M059J (cell line): ENCODE measurements around the gene GTF3C4. TPM values are rescaled to one million over a fixed set of nuclear protein-coding genes. Genes with fewer than 3 reads are reported as not detected.
"Not testable (repeated sequence)": the region's sequence is repeated elsewhere in the genome, so short reads cannot be mapped to it uniquely, and the experiment has no call there.

Experiments
- DNase-seq: peaks from one replicate; pipeline ENCODE4 v3.0.0-alpha.2; 2012; ENCODE audit warnings: low read depth
- total RNA-seq: library from RNA; depleted of rRNA; stranded (reverse); fragments of >200 nt; shearing (Covaris generic); gene quantifications from 2 replicates; pipeline ENCODE4 v1.2.3, GENCODE V29; 2014

Gene GTF3C4
- total RNA-seq, 1 experiment from 2014 or later, result 23.3 TPM

DNA sequence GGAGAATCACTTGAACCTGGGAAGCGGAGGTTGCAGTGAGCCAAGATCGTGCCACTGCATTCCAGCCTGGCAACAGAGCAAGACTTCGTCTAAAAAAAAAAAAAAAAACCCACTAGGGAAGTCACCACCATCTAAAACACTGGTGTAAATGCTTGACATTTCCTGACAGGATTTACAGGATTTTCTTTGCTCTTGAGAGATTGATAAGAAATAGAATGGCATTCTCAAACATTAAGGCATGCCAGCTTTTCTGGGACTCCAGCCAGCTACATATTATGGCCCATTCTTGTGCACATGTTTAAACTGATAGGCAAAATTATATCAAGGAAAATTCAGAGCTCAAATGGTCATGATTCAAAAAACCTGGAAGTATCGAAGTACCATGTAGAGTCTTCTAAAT, 28.7 kb downstream of the GTF3C4 start:
- peak; percentile 25 for DNase-seq

DNA sequence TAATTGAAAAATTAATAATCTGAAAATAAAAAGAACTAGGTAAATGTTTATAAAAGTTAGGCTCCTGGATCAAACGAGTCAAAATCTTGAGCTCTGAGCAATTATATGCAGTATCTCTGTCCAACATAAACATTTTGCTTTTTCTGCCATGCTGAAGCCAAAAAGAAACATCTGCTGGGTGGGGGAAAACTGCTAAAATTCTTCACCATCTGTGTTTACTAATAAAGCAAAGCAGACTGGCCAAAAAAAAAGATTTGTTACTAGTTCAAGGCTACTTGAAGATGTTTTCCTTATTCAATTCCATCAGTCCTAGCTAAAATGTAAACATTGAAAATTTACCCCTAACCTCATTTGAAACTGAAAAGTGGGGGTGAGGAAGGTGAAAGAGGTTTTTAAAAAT, 29.7 kb downstream of the GTF3C4 start:
- DNase-seq, result no peak

DNA sequence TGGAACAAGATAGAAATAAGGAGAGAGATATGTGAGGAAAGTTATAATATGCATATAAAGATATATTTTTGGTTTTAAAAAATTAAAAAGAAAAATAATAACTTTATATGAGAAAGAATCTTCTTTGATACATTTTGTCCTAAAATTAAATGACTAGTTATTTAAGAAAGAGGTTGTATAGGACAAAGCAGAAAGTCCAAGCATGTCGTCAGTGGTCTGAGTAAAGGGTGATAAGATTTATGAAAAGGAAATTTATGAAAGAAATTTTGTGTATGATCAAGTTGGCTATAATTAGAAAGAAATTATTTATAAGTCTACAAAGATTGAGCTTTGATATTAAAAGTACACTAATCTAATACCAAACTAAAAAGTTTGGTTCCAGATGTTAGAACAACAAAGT, 32.0 kb downstream of the GTF3C4 start:
- DNase-seq, result no peak

DNA sequence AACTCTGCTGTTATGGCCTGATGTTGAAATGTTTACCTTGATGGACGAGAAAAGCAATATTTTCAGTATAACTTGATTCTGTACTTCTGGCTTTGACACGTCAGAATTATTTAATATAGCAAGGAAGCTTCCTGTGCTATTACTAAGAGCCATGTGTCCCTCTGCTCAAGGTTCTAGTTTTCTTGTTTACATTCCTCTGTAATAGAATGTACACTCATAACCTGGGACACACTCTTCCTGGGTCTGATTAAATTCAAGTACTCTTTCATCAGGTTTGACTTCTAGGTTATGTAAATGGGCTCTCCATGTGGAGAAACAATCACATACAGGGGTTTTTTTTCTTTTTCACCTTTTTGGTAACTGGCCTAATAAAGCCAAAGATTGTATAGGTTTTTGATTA, 33.1 kb downstream of the GTF3C4 start:
- peak; percentile 60 for DNase-seq

DNA sequence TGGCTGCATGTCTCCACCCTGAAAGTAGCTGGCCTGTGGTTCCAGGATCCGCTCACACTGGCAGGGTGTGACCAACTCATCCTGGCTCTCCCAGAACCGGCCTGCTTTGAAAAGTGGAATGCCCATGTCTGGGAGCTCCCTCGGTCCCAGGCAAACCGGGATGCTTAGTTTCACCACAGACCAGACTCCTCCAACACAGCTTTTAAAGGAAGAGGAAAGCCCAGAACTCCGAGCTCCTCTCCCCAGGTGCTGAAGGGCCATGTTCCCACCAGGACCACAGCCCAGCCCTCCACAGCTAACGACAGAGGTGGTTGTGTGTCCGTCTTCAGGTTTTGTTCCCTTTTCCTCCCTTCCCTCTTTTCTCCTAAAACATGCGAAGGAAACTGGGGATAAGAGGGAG, 38.0 kb downstream of the GTF3C4 start:
- DNase-seq, result no peak

DNA sequence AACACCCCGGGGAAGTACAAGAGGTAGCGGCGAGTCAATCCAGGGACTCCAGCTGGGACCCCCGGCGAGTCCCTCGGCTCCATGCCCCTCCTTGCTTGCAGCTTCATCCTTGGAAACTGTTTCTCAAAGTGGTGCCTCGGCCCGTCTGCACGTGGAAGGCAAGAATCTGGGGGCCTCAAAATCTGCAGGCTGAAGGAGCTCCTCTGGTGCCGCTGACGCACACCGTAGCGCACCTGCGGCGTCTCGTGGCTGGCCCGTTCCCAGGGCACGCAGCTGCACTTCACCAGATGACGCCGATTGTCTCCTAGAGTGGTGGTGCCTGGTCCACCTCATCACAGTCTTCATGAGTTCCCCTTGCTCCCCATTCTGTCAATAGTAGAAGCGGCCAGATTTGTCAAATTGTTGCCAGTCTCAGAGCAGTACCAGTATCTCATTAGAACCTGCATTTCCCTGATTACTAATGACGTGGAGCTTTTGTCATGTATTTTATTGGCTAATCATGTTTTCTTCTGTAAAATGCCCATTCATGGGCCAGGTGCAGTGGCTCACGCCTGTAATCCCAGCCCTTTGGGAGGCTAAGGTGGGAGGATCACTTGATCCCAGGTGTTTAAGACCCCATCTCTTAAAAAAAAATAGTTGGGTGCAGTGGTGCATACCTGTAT, 38.6 kb downstream of the GTF3C4 start:
- no peak for DNase-seq

DNA sequence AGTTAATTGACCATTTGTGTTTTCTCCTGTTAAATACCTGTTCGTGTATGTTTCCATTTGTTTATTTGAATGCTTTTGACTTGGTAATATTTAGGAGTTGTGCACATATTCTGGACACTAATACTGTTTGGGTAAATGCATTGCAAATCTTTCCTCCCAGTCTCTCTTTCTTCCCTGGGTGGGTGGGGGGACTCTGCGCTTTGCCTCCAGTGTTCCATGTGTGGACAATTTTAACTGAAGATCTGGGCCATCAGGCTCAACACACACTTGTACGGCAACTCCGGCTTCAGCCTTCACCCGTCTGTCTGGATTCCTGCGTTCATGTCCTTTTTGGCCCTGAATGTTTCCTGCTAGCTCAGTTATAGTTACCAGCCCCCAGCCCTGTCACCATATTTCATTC, 40.1 kb downstream of the GTF3C4 start:
- DNase-seq, result no peak

DNA sequence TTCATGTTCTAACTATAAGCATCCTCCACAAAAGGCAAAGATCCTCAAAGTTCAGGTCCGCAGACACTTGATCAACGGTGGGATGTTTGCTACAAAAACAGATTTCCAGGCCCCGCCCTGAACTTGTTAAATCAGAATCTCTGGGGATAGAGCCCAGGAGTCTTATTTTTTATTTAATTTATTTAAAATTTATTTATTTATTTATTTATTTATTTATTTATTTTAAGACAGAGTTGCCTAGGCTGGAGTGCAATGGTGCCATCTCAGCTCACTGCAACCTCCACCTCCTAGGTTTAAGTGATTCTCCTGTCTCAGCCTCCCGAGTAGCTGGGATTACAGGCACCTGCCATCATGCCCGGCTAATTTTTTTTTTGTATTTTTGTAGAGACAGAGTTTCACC, 40.9 kb downstream of the GTF3C4 start:
- DNase-seq, result not testable (repeated sequence)

DNA sequence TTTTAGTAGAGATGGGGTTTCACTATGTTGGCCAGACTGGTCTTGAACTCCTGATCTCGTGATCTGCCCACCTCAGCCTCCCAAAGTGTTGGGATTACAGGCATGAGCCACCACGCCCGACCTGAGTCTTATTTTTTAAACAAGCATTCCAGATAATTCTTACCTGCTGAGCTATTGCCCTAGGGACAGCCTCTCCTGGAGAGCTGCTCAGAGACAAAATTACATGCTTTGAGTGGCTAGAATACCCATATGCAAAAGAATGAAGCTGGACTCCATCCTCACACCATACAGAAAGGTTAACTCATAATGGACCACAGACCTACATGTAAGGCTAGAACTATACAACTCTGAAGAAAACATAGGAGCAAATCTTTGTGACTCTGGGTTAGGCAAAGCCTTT, 41.6 kb downstream of the GTF3C4 start:
- DNase-seq, result no peak

DNA sequence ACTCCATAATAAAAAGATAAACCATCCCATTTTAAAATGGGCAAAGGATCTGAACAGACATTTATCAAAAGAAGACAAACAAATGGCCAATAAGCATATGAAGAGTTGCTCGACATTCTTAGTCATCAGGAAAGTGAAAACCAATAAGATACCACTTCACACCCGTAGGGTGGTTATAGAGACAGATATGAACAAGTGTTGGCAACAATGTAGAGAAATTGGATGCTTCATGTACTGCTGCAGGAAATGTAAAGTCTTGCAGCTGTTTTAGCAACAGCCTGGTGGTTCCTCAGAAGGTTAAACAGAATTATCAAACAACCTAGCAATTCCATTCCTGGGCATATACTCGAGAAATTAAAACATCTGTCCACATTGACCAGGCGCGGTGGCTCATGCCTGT, 42.5 kb downstream of the GTF3C4 start:
- no peak for DNase-seq

DNA sequence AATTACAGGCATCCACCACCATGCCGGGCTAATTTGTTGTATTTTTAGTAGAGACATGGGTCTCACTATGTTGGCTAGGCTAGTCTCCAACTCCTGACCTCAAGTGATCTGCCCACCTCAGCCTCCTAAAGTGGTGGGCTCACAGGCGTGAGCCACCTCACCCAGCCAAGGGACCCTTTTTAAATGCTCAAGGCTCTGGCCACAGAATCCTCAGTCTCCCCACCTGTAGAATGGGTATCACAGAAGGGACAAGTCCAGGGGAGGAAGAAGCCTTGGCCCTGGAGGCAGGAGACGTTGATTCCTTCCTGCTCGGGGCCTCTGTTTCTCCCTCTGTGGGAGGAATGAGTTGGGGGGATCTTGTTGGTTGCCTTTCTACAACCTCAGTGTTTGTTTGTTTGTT, 45.7 kb downstream of the GTF3C4 start:
- DNase-seq, result no peak

DNA sequence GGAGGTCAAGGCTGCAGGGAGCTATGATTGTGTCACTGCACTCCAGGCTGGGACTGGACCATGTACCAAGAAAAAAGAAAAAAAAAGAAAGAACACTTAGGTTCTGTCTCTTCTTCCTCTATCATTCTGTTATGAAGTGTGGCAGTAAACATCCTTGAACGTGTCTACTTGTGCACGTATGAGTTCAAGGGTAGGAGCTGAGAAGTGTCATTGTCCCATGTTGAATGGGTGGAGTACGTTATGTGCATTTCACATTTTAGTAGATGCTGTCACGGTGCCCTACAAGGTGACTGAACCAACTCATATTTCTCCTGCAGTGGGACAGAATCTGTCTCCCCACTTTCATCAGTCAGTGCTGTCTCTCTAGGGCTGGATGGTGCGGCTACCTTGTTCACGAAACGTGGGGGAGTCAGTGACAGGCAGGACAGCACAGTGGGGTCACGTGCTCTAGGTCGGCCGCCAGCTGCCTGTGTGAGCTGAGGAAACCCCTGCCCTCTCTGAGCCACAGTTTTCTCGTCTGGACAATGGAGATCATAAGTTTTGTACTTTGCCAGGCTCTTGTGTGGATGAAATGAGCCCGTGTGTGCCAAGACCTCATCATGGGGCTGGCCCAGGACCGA, 47.2 kb downstream of the GTF3C4 start:
- DNase-seq, result no peak

DNA sequence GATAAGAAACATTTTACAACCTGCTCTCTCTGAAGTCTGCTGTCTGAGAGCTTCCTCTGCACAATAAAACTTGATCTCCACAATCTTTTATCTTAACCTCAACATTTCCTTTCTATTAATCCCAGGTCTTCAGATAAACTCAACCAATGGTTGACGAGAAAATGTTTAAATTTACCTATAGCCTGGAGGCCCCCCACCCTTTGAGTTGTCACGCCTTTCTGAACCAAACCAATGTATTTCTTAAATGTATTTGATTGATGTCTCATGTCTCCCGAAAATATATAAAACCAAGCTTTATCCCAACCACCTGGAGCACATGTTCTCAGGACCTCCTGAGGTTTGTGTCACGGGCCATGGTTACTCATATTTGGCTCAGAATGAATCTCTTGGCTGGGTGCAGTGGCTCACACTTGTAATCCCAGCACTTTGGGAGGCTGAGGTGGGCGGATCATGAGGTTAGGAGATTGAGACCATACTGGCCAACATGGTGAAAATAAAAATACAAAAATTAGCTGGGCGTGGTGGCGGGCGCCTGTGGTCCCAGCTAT, 48.2 kb downstream of the GTF3C4 start:
- DNase-seq, result not testable (repeated sequence)

DNA sequence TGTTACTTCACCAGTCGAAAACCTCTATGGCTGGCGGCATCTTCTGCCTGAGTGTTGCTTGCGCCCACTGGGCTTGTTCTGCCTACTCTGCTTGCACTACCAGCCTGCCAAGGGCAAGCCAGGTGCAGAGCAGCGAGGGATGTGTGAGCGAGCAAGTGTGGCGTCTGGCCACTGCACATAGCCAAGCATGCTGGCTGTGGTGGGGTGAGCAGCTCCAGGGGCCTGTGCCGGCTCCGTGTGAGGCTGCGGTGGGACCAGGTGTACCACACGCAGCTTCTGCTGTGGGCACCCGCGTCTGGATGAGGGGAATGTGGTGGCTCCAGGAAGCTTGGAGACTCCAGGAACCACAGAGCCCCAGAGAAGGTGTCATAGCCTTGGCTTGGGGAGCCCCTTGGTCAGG, 51.4 kb downstream of the GTF3C4 start:
- DNase-seq, result no peak

DNA sequence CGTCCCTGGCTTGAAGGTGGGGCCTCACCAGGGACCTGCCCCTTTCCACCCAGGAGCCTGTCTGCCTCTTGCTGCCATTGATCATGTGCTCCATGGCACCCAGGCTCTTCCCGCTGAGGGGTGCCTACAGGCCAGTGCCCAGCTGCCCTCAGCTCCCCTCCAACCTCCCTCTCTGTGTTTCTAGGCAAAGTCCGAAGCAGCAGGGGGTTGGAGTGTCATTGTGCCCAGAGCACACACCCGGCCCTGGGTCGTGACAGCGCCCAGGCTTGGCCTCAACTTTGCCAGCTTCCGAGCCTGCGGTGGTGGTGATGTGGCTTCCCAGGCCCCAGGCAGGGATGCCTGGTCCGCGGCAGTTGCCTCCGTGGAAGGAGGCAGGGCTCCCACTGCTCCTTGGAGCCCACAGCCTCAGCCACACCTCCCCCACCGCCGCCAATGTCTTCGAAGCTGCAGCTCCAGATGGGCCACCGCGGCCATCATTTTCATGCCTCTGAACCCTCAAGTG, 52.4 kb downstream of the GTF3C4 start:
- DNase-seq, result no peak

DNA sequence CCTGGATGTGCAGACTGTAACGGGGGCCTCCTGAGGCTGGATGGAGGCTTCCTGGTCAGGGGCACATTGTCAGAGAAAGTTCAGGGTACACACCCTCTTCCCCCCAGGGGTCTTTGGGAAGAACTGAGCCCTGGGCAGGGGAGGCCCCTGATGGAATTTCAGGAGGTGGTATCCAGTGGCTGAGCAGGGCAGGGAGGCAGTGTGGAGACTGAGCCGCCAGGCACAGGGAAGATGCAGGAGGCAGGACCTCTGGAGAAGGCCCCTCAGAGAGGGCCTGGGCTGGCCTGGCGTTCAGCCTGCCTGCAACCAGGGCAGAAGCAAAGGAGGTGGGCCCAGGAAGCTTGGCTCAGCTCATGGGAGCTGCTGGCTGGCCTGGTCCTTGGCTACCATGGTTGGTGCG, 53.5 kb downstream of the GTF3C4 start:
- DNase-seq, result no peak

DNA sequence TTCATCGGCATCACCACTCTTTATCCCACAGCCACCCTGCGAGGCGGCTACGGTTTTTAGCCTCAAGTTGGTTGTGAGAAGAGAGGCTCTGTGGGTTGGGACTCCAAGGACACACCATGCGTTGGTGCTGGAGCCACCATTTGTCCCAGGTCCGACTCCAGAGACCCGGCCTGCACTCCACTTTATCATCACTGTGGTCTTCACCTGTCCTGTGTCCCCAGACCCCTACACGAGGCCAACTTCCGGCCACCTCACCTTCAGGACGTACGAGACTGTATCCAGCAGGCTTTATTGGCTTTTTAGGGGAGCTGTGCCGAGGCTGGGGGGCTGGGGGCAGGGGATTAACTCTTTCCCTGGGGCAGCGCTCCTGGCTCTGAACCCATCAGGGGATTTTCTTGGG, 55.0 kb downstream of the GTF3C4 start:
- no peak for DNase-seq

DNA sequence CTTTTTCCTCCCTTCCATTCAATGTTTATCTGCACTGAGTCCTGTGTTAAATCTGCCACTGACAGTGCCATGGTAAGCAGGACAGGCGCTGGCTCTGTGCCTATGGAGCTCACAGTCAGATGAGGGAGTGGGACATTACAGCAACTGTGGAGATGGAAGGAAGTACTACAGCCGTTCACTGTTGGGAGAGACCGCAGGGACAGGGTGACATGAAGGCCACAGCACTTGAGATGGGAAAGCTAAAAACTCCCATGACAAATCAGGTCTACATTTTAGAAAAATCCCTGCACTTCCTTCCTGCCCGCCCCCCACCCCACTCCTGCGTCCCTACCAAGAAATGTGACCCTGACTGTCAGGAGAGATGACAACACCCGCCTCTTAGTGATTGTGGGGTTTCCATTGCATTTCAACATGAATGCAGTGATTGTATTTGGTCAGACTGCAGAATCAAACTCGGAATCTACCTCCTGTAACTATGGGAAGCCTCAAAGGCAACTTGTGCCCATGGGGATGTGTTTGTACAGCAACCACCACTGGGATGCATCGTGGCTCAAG, 56.4 kb downstream of the GTF3C4 start:
- no peak for DNase-seq

DNA sequence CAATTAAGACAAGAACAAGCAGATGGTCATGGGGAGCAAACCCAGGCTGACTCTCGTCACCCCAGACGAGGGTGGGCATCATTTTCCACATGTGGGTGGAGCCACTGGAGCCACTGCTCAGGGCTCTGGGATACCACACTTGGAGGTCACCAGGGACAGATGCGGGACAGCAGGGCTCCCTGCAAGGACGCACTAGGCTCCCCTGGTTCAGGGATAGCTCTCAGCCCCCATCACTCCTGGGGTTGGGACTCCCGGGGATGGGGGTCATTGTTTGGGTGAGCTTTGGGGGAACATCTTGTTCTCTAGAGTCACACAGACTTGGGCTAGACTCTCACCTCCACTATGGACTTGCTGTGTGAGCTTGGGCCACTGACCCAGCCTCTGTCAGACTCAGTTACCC, 57.8 kb downstream of the GTF3C4 start:
- no peak for DNase-seq

DNA sequence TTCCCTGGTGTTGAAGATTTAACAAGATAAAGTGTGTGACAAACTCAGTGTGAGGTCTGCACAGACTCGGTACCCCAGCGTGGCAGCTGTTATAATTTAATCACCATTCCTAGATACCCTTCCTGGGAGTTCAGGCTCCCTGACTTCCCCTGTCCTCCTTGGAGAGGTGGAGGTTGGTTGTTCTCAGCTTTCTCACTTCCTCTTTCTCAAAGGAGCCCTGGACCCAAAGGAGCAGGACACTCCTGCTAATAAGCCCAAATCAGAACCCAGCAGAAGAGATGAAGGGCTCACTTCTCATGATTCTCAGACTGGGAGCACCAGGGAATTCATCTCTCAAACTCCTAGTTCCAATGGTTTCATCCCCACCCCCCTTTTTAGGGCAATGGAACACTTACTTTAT, 58.2 kb downstream of the GTF3C4 start:
- DNase-seq, result no peak

DNA sequence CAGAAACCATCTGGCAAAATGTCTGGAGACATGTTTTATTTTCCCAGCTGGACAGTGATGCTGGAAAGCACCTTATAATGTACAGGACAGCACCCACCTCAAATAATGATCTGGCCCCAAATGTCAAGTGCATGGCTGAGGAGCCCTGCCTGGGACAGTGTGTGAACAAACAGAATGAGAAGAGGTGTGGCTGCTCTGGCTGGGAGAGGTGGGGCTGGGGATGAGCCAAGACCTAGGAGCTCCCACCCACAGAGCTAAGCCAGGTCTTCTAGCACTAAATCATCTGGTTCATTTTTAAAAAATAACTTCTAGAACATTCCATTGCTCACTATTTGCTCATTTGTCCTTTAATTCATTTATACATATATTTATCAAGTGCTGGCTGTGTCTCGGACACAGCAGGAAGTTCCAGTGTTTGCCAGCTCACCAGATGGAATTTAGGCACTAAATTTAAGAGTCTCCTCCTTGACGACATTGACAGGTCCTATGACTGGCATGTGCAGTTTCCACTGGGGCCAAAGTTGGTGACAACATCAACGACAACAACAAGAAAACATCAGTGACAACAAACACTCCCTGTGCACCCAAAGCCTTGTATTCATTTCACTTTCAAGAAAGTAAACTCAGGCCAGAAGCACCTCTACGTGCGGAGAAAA, 59.1 kb downstream of the GTF3C4 start:
- DNase-seq, result no peak
